Endothelial cell of umbilical vein (primary cell): ENCODE measurements around the gene MRPL41.

ENCODE experiments used
- EZH2 ChIP-seq: IDR thresholded peaks from 2 replicates; pipeline ENCODE4 v1.6.1; 2012; ENCODE audit warnings: borderline replicate concordance, low read depth, mild to moderate bottlenecking, moderate library complexity, low read length, inconsistent platforms; ENCODE audit not compliant: severe bottlenecking
- FOS ChIP-seq: IDR thresholded peaks from 2 replicates; pipeline ENCODE4 v1.6.1; 2011; ENCODE audit warnings: mild to moderate bottlenecking, low read length, moderate library complexity, borderline replicate concordance; ENCODE audit not compliant: insufficient read depth
- MYC ChIP-seq: IDR thresholded peaks from one replicate; pipeline ENCODE4 v1.6.1; 2011; ENCODE audit warnings: mild to moderate bottlenecking, low read depth, low read length
- POLR2A ChIP-seq: IDR thresholded peaks from 2 replicates; pipeline ENCODE4 v1.6.1; 2012; ENCODE audit warnings: low read depth, mild to moderate bottlenecking, control low read depth, low read length
- POLR2AphosphoS5 ChIP-seq: IDR thresholded peaks from 2 replicates; pipeline ENCODE4 v1.6.1; 2012; ENCODE audit warnings: low read depth, mild to moderate bottlenecking, control low read depth, low read length, moderate library complexity; ENCODE audit not compliant: insufficient read depth
- TF ChIP-seq, protein P1 (sequence below), 2 donors: IDR thresholded peaks; 1 replicate in 1 of 2; 2 replicates in 1 of 2; pipeline ENCODE4 v1.5.1; 2011; ENCODE audit warnings: low read length in 2 of 2, mild to moderate bottlenecking in 2 of 2, moderate library complexity in 2 of 2, control low read depth in 1 of 2, inconsistent platforms in 1 of 2, low read depth in 1 of 2; ENCODE audit not compliant: insufficient read depth in 1 of 2; ENCODE audit errors: extremely low read depth in 1 of 2
- TF ChIP-seq, protein P2 (sequence below): IDR thresholded peaks from 2 replicates; pipeline ENCODE4 v1.6.1; 2011; ENCODE audit not compliant: insufficient read depth, insufficient read length

DNA sequence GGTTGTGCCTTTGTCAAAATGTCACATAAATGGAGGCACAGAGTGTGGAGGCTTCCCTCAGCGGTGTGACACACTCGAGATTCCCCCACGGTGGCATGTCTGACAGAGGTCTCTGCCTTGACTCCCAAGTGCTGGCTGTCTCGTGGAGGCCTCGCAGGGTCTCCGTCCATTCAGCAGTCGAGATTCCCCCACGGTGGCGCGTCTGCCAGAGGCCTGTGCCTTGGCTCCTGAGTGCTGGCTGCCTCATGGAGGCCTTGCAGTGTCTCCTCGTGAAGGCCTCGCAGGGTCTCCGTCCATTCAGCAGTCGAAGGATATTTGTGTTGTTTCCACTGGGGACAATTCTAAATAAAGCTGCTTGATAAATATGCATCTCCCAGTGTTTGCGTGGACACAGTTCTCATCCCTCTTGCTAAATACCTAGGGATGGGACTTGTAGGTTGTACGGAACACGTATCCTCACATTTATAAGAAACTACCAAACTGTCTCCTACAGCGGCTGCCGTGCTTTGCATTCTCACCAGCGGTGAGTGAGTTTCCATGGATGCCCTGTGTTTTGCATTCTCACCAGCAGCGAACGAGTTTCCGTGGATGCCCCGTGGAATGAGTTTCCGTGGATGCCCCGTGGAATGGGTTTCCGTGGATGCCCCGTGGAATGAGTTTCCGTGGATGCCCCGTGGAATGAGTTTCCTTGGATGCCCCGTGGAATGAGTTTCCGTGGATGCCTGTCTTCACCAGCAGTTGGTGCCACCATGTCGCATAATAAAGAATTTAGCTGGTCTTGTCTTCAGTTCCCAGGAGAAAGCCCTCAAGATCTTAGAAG lies 27.3 kb upstream of the MRPL41 start:
- TF ChIP-seq MYC: no peak
- TF ChIP-seq, protein P1, sequence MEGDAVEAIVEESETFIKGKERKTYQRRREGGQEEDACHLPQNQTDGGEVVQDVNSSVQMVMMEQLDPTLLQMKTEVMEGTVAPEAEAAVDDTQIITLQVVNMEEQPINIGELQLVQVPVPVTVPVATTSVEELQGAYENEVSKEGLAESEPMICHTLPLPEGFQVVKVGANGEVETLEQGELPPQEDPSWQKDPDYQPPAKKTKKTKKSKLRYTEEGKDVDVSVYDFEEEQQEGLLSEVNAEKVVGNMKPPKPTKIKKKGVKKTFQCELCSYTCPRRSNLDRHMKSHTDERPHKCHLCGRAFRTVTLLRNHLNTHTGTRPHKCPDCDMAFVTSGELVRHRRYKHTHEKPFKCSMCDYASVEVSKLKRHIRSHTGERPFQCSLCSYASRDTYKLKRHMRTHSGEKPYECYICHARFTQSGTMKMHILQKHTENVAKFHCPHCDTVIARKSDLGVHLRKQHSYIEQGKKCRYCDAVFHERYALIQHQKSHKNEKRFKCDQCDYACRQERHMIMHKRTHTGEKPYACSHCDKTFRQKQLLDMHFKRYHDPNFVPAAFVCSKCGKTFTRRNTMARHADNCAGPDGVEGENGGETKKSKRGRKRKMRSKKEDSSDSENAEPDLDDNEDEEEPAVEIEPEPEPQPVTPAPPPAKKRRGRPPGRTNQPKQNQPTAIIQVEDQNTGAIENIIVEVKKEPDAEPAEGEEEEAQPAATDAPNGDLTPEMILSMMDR (IDR thresholded peaks at IDR 0.05; ENCODE audit: extremely low read depth in 1 of 2, insufficient read depth in 1 of 2, low read depth in 1 of 2, low read length in 2 of 2): no peak
- no peak for TF ChIP-seq POLR2A
- no peak for TF ChIP-seq EZH2
- TF ChIP-seq POLR2AphosphoS5: no peak
- TF ChIP-seq, protein P2, sequence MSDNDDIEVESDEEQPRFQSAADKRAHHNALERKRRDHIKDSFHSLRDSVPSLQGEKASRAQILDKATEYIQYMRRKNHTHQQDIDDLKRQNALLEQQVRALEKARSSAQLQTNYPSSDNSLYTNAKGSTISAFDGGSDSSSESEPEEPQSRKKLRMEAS: no peak
- TF ChIP-seq FOS: no peak
